GM12892 (cell line): ENCODE data around the gene SMURF2.

Experiments
- DNase-seq: peaks from one replicate; pipeline ENCODE4 v3.0.0; 2011; ENCODE audit not compliant: insufficient read length
- FAIRE-seq: peaks from 2 replicates; lab custom pipeline; 2011; peaks lifted over from hg19 to GRCh38; lab: Jason Lieb, UNC
- POLR2A ChIP-seq: IDR thresholded peaks from 2 replicates; pipeline ENCODE4 v1.6.1; 2011; ENCODE audit warnings: low read depth, low read length, control low read depth
- POLR2AphosphoS5 ChIP-seq: IDR thresholded peaks from 2 replicates; pipeline ENCODE4 v1.6.1; 2011; ENCODE audit warnings: low read depth, low read length, control low read depth
- TAF1 ChIP-seq: IDR thresholded peaks from 2 replicates; pipeline ENCODE4 v1.6.1; 2011; ENCODE audit warnings: low read depth, mild to moderate bottlenecking, control low read depth, low read length, borderline replicate concordance

SMURF2 gene

DNA sequence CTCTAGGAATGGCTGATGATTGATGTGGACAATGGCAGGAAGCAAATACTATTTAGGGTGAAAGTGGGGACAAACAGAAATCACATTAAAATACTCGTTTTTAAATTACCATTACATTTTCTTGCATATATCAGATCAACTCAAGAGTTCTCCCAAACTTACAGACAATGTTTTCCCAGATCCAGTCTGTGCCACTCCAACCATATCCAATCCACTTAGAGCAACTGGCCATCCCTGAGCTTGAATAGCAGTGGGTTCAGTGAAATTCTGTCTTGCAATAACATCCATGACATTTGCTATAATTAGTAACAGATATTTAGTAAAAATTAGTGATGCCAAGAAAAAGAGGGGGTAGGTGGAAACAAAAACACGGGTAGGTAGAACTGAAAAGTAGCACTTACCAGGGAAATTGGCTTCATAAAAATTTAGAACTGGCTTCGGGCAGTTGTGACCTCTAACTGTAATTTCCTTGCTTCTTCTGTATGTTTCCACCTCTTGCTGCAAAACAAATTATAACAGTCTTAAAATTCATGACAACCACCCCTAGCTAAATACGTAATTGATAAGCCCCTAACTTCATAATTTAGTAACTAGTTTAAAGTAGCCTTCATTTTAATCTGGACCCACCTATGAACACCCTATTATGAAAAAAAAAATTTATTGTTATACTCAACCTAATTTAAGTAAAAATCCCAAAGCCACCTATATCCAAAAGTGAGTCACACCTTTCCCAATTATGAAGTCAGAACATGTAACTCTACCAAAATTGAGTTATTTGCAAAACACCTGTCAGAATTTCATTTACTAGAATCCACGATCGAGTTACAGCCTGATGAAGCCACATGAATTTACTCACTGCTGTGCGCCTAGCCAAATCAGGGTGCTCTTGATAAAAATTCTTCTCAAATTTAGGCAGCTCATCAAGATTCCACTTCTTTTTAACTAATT, 158.0 kb downstream of the SMURF2 start:
- TF ChIP-seq POLR2A (no peak; the same call in 1 of the 2 replicates), POLR2AphosphoS5 (no peak), TAF1 (no peak)
- no peak for DNase-seq
- no peak for FAIRE-seq

GRCh38 chr17:64503341-64503740, 158.8 kb downstream of the SMURF2 start:
- FAIRE-seq (no peak), DNase-seq (no peak)
- TF ChIP-seq POLR2A (no peak), POLR2AphosphoS5 (no peak), TAF1 (no peak)

- 0 out of 2 replicates have a peak, but pooled peaks have one; percentile 24 for TF ChIP-seq POLR2AphosphoS5
- TF ChIP-seq TAF1, result no peak
- TF ChIP-seq POLR2A, result no peak
- DNase-seq (no peak), FAIRE-seq (no peak)
These were observed 159.3 kb downstream of the SMURF2 start for GRCh38 chr17:64502809-64503208.

DNA sequence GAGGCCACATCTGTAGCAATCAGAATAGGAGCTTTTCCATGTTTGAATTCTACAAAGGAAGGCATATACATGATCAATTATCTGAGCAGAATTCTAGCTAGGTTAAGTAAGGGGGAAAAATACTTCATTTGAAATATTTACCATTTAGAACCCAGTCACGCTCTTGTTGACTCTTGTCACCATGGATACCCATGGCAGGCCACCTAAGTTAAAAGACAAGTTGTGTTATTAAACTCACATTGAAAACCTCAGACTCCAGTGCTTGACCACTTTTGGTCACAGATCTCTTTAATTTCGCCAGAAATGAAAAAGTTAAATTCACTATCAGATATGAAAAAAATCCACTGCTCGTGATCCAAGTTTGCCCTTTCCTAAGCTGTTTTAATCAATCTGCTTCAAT, 160.1 kb downstream of the SMURF2 start:
- TF ChIP-seq TAF1, result no peak
- TF ChIP-seq POLR2AphosphoS5, result no peak
- no peak; the same call in 1 of the 2 replicates for TF ChIP-seq POLR2A
- FAIRE-seq, result no peak
- DNase-seq, result no peak

- TF ChIP-seq POLR2A, result peak; percentile 40; the same call in 1 of the 2 replicates
- peak; percentile 66 for TF ChIP-seq POLR2AphosphoS5
- TF ChIP-seq TAF1, result no peak
- DNase-seq, result no peak
- no peak for FAIRE-seq
These were observed 161.0 kb downstream of the SMURF2 start for GRCh38 chr17:64500862-64501765.

DNA sequence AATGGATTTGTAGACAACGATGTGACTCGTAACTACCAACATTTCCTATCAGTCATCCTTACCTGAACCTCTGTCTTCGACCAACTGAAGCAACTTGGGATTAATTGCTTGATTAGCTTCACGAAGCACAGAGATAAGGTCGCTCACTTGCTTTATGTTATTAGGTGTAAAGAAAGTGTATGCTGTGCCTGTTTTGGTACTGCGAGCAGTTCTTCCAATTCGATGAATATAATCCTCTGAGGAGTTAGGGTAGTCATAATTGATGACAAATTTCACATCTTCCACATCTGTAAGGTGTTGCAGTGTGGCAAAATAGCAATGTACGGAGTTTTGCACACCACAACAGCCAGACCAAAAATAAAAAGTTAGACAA, 161.6 kb downstream of the SMURF2 start:
- DNase-seq (no peak), FAIRE-seq (no peak)

GRCh38 chr17:64499805-64500486, 162.2 kb downstream of the SMURF2 start:
- TF ChIP-seq POLR2AphosphoS5, result peak; percentile 62
- TF ChIP-seq POLR2A, result peak; percentile 62
- TF ChIP-seq TAF1, result no peak
- FAIRE-seq, result no peak
- no peak for DNase-seq

More for the DNA sequence above, 161.6 kb downstream of the SMURF2 start:
- TF ChIP-seq TAF1 (no peak), POLR2A (no peak; the same call in 1 of the 2 replicates), POLR2AphosphoS5 (peak; percentile 40; the same call in 1 of the 2 replicates)

- no peak for TF ChIP-seq TAF1
- TF ChIP-seq POLR2A, result peak; percentile 81
- peak; percentile 79 for TF ChIP-seq POLR2AphosphoS5
- DNase-seq (no peak), FAIRE-seq (no peak)
These were observed 163.6 kb downstream of the SMURF2 start for GRCh38 chr17:64498308-64499203.

DNA sequence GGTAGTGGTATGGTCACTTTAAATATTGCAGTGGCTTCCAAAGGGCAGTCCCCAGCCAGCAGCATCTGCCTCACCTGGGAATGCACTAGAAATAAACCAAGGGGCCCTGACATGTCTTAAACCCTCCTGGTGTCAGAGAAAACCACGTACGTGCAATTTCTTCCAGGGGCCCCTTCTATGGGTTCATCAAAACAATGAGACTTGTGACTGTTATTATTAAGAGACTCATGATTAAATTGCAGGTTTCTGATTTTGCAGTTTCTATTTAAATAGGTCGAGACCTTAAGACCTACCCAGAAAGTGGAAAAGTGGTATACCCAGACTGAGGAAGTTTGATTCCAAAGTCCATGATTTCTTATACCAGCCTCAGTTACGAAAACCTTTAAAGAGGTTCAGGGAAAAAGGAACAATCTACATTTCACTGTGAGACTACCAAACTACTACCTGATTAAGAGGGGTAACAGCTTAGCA, 164.5 kb downstream of the SMURF2 start:
- TF ChIP-seq POLR2A (no peak; the same call in 1 of the 2 replicates), POLR2AphosphoS5 (no peak), TAF1 (no peak)
- FAIRE-seq, result peak; percentile 24
- no peak for DNase-seq
